HG03139 (cell line): ENCODE data around the gene SBNO2.

Experiments used
- ATAC-seq: cut with Tn5 transposase; IDR thresholded peaks from one replicate; pipeline ENCODE4 v1.9.1; 2021; ENCODE audit not compliant: unreplicated experiment

Gene SBNO2

DNA sequence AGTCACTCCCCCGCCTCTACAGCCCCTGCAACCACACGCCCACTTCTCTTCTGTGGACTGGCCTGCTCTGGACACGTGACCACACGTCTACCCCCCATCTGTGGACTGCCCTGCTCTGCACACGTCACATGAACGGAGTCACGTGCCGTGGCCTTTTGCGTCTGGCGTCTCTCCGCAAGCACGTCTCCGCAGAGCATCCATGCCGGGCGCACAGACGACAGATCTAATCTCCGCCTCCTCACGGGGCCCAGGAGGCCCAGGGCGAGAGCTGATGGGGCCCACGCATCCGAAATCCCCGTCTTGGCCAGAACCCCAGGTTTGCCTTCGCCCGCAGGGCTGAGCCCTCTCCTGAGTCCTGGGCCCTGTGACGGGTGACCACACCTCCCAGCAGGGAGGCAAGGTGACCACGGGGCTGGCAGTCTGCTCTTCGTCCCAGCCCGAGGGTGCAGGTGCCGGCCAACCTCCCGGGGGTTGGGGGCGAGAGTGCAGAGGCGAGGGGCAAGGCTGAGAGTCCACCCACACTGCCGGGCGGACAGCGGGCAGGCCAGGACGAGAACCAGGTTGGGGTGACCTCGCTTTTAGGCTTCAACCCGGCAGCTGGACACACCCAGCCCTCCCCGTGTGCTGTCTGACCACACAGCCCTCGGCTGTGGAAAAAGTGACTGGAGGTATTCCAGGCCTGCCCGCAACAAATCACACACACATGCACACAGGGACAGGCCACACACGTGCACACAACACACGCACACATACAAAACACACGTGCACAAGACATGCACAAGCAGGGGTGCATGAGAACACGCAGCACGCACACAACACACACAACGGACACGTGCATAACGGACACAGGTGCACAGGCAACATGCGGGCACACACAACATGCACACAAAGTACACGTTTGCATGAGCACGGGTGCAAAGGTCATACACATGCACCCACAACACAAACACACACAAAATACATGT is 3.9 kb downstream of the SBNO2 start:
- ATAC-seq, result no peak

DNA sequence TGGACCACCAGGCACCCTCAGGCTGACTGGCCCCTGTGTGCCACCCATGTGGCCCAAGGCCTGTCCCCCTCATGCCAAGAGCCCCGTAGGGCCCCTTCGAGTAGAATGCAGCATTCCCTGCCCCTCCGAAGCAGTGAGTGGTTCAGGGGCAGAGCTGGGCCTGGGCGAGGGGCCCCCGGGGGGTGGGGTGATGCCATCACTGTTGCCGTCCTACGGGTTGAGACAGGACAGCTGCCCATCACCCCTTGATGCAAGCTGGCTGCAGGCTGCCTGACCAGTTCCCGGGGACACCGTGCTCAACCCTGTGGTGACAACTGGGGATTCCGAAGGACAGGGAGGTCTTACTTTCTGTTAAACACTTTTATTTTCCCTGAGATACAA is 4.7 kb downstream of the SBNO2 start:
- ATAC-seq, result no peak

GRCh38 chr19:1168572-1169410 is 5.3 kb downstream of the SBNO2 start:
- ATAC-seq, result no peak

DNA sequence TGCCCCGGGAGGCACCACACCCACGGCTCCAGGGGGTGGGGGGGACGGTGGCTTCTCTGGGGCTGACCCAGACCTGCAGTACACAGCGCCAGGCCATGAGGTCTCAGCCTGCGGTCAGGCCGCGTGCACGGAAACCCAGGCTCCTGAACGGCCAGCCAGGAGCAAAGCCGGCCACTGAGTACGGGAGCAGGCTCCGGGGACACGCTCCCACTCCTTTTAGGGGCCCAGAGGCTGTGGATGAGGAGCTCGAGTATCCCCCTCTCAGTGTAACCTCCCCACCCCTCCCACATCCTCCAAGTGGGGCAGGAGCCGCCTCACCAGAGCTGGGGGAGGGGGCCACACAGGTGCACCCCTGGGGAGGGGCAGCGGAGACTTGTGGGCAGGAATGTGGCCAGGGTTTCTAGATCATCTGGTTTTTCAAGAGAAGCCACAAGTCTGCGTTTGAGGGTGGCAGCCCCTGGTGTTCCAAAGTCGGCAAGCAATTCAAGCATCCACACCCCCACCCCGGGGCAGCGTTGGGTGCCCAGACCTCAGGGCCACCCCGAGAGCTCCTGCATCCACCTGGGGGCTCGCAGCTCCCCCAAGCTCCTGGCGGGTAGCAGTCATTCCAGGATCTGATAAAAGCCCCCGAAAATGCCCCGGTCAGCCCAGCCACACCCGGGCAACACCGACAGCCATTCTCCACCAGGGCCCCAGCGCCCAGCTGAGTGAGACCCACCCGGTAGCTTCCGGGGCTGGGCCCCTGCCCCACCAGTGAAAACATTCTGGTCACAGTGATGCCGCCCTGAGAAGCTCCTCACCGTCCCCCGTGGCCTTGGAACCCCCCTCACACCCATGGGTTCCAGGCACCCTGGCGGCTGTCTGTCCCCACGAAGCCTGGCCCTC is 6.1 kb downstream of the SBNO2 start:
- no peak for ATAC-seq

DNA sequence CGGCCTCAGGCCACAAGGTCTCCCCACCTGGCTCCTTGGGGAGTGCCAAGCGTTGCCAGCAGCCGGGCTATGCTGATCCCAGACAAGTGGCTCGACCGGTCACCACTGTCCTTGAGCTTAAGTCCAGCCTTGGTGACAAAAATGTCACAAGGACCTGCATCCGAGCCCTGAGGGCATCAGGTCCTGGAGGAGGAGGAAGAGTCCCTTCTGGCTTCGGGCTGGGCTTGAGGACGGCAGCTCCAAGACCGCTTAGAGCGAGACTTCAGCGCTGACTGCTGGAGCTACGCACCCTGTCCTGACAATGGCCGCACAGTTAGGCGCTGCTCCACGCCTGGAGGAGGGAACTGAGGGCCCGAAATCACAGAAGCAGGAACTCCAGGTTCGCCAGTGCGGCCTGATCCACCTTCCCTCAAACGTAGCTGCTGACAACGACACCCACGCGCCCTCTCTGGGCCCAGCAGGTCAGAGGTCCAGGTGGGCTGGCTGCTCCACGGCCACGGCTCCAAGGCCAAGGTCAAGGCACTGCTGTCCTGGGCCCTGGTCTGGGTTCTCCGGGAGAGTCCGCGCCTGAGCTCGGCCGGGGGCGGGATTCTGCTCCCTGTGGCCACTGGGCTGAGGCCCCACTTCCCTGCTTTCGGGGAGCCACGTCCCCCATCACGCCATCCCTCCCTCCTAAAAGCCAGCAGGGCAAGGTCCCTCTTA is 7.0 kb downstream of the SBNO2 start:
- ATAC-seq, result no peak

DNA sequence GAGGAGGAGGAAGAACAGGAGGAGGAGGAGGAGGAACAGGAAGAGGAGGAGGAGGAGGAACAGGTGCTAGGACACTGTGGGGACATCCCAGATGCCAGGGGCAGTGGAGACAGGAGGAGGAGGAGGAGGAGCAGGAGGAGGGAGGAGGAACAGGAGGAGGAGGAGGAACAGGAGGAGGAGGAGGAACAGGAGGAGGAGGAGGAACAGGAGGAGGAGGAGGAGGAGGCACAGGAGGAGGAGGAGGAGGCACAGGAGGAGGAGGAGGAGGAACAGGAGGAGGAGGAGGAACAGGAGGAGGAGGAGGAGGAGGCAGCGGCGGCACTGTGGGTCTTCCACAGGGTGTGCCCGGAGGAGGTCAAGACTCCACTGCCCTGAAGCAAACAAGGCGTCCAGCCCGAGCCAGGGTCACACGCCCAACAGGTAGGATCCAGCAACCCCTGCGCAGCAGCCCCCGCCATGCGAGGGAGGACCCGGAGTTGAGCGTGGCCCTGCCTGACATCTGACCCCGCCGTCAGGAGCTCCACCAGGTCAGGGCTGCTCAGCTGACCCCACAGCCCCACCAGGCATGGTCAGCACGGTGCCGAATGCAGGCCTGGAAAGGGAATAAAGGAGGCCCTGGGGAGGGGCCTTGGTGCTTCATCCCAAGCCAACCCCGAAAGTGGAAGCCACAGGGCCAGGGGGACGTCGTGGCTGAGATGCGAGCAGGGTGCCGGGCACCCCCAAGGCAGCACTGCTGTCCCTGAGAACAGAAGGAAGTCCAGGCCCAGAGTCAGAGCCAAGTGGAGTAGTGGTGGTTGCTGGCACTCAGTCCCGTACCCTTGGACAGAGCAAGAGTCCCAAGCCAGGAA is 9.2 kb downstream of the SBNO2 start:
- no peak for ATAC-seq

- ATAC-seq, result no peak
Observed at GRCh38 chr19:1163934-1164683, 10.0 kb downstream of the SBNO2 start.

DNA sequence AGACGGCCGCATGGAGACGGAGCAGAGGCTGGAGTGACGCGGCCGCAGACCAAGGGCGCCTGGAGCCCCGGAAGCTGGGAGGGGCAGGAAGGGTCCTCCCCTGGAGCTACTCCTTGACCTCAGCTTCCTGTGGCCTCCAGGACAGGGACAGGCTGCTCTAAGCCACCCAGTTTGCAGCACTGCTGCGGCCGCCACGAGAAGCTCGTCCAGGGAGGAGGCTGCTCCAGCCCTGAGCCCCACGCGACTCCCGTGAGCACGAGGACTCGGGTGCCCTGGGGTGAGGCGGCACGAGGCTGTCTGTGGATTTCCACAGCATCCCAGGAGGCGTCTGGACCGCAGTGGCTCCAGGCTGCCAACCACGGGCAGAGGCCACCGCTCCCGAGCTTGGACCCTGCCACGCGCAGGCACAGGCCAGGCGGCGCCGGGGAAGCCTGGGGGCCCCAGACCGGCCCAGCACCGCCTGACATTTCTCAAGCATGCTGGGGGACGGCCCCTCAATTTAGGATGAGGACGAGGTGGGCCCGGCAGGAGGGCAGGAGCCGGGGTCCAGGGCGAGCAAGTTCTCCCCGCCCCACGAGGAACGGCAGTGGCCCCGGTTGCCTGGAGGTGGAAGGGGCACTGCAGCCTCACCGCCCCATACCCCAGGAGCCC is 10.7 kb downstream of the SBNO2 start:
- ATAC-seq, result no peak

DNA sequence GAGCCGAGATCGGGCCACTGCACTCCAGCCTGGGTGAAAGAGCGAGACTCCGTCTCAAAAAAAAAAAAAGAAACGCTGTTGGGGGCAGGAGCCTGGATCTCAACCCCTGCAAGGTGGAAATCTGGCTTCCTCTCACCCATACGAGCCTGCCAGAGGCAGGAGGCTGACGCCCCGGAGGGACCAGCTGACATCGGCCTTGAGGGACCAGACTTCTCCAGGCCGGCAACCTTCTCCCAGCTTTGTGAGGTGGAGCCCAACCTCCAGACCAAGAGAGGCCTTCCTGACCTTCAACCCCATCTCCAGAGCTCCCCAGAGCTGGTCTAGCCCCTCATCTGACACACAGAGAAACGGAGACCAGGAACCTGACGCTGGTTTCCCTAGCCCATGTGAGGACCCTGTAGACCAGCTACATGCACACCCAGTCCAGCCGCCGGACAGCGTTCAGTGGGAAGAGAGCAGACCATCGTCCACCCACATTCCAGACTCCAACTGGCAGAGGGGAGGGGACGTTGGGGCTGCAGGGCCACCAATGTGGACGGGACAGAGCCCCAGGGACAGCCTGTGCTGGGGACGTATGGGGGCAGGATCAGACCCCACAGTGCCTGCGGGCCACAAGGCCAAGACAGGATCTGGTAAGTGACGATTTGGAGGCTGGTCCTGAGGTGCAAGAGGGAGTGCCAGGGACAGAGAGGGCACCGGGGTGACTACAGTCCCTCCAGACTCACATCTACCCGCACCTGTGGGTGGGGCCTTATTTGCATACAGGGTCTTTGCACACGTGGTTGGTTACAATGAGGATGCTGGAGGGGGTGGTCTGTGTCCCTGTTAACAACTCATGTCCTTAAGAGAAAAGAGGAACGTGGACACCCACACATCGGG is 11.4 kb downstream of the SBNO2 start:
- no peak for ATAC-seq

- no peak for ATAC-seq
Observed at GRCh38 chr19:1161716-1162115, 12.4 kb downstream of the SBNO2 start.

DNA sequence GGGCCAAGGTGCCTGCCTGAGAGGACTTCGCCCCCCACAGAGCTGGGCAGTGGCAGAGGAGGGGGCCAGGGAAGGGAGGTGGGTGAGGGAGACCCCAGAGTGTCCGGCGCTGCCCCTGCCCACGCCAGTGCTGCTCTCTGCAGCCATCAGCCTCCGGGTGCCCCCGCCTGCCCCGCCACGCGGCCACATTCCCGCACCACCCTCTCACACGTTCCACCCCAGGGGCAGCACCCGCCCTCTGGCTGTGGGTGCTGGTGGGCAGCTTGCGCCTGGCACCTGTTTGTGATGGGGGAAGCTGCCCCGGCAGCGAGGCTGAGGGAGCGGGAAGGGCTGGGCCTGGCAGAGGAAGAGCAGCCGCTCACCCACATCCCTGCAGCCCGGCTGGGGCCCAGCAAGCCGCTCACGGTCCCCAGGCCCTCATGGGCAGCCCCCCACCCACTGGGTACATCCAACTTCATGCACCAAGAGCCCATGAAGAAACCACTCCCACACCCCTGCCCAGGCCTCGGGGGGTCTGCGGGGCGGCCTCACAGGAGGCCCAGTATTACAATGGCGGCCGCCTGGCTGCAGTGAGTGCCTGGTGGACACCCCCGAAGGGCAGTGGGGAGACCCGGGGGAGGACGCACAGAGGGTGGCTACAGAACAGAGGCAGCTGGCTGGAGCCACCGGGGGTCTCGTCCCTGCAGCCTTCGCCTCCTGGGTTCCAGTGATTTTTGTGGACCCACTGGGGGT is 14.0 kb downstream of the SBNO2 start:
- no peak for ATAC-seq

DNA sequence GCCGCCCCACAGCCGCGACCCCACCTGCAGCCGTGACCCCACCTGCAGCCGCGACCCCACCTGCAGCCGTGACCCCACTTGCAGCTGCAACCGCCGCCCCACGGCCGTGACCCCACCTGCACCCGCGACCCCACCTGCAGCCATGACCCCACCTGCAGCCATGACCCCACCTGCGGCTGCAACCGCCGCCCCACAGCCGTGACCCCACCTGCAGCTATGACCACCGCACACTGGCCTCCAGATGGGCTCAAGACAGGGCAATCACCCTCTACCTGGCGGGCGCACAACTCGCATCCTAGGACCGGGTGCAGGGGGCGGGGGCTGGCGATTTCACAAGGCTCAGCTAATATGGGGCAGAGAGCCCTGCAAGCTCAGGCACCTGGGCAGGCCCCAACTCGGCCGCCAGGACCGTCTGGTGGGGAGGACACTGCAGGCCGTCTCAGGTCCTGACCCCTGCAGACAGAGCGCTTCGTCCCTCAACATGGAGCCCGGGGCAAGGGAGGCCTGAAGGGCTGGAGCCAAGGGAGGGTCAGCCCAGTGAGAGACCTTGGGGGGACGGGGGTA is 15.1 kb downstream of the SBNO2 start:
- ATAC-seq, result no peak

DNA sequence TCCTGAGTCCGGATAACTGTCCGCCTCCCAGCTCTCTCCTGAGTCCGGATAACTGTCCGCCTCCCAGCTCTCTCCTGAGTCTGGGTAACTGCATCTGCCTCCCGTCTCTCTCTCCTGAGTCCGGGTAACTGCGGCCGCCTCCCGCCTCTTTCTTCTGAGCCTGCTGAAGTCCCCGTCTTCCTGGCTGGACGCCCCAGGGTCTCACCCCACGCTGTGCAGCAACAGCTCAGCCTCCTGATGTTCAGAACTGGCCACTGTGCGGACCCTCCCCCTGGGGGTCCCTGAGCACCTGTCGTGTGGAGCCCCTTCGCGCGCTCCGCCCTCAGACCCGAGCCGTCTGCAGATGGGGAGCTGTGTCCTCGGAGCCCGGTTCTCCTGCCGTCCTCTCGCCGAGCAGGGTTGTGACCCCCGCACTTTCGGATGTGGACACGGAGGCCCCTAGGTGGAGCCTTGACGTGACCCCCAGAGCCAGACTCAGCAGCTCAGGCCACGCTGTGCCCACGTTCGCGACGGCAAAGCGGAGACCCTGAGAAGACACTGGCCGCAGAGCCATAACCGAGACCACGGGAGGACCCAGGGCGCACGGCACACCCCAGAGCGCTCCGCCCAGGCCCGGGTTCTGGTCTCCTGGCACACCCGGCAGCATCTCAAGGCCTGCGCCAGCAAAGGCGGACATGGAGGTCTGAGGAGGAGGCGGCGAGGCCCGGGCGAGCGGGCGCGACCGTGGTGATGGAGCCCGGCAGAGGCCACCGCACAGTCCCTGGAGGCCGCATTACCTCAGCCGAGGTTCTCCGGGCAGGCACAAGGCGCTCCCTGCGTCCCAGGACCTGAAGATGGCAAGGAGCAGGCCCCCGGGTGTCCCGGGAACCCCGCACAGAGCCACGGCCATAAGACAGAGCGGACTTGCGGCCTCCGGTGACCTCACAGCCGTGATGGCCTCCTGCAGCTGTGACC is 15.9 kb downstream of the SBNO2 start:
- ATAC-seq, result no peak

- no peak for ATAC-seq
Observed at GRCh38 chr19:1156830-1157615, 17.0 kb downstream of the SBNO2 start.
